ENCODE data around the gene TAS2R31.
"Not testable (repeated sequence)": the region's sequence is repeated elsewhere in the genome, so short reads cannot be mapped to it uniquely, and the experiment has no call there.

TAS2R31 gene

GRCh38 chr12:11067514-11067913 is 36.3 kb upstream of the TAS2R31 start:
- H3K9me3 Mint-ChIP-seq = peaks cover 11% of the 10 kb centered on the region
- no peak for DNase-seq
- H3K4me3 Mint-ChIP-seq = no peak overlapping the region
- peaks cover 17% of the 10 kb centered on the region for H3K4me1 Mint-ChIP-seq
- no peak overlapping the region for H3K27ac Mint-ChIP-seq
- no peaks in the 10 kb centered on the region for H3K27me3 Mint-ChIP-seq (ENCODE audit: low read depth, poor library complexity)
- H3K36me3 Mint-ChIP-seq (ENCODE audit: low read depth) = peaks cover 60% of the 10 kb centered on the region
- TF ChIP-seq, protein P1, sequence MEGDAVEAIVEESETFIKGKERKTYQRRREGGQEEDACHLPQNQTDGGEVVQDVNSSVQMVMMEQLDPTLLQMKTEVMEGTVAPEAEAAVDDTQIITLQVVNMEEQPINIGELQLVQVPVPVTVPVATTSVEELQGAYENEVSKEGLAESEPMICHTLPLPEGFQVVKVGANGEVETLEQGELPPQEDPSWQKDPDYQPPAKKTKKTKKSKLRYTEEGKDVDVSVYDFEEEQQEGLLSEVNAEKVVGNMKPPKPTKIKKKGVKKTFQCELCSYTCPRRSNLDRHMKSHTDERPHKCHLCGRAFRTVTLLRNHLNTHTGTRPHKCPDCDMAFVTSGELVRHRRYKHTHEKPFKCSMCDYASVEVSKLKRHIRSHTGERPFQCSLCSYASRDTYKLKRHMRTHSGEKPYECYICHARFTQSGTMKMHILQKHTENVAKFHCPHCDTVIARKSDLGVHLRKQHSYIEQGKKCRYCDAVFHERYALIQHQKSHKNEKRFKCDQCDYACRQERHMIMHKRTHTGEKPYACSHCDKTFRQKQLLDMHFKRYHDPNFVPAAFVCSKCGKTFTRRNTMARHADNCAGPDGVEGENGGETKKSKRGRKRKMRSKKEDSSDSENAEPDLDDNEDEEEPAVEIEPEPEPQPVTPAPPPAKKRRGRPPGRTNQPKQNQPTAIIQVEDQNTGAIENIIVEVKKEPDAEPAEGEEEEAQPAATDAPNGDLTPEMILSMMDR (IDR thresholded peaks at IDR 0.05) = no peak

DNA sequence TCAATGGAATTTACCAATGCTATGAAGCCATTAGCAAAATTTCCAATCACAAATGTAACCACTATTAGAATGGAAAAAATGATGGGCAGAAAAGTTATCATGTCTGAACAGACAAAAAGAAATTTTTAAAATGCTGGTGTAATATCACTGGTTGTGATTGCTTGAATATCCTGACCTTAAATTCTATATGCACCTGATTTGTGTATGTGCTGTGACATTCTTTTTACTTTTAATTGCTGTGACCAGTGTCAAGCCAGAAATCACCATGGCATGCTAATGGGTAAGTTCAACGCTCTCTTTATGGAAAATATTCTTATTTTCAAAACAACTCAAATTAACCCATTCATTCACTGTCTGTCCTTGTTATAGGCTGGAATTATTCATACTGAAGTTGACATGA is 31.0 kb upstream of the TAS2R31 start, which contains the start of gene TAS2R46:
Gene TAS2R46, minus strand, starts transcription at position 101 of the 400 bp plus-strand sequence. Its CDS starts 0 bp downstream, at position 101.
- H3K4me1 Mint-ChIP-seq; H3K4me3 Mint-ChIP-seq; H3K27me3 Mint-ChIP-seq (ENCODE audit: low read depth, poor library complexity); DNase-seq: not testable (repeated sequence)
- Mint-ChIP-seq H3K9me3 (peaks cover 11% of the 10 kb centered on the region), H3K27ac (peak within 1 kb of the TSS; percentile 75), H3K36me3 (ENCODE audit: low read depth) (peaks cover 32% of the 10 kb centered on the region)

DNA sequence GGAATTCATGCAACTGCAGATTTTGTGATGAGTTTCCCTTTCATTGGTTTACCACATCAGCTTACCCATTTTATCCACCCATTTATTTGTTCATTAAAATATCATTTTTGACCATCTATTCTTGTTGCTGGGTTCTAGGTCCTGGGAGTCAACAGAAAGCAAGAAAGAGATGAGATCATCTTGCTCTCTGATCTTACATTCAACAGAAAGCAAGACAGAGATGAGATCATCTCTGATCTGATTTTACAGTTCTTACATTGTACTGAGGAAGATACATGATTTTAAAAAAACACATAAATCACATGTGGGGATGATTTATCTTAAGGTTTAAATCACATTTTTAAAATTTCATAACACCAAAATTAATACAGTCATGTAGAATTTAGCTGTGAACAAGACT is 28.6 kb upstream of the TAS2R31 start:
- H3K27me3 Mint-ChIP-seq (ENCODE audit: low read depth, poor library complexity) = peaks cover 3% of the 10 kb centered on the region

GRCh38 chr12:11059041-11059440 is 27.8 kb upstream of the TAS2R31 start:
- H3K27ac Mint-ChIP-seq = no peak overlapping the region
- peaks cover 4% of the 10 kb centered on the region for H3K9me3 Mint-ChIP-seq
- TF ChIP-seq, protein P1 (IDR thresholded peaks at IDR 0.05) = no peak
- no peak overlapping the region for H3K4me3 Mint-ChIP-seq
- H3K36me3 Mint-ChIP-seq (ENCODE audit: low read depth) = peaks cover 27% of the 10 kb centered on the region
- no peak for DNase-seq
- no peaks in the 10 kb centered on the region for H3K4me1 Mint-ChIP-seq
- H3K27me3 Mint-ChIP-seq (ENCODE audit: low read depth, poor library complexity) = peaks cover 3% of the 10 kb centered on the region

More for the DNA sequence above, 28.6 kb upstream of the TAS2R31 start:
- H3K27ac Mint-ChIP-seq = no peak overlapping the region
- peaks cover 4% of the 10 kb centered on the region for H3K9me3 Mint-ChIP-seq
- H3K4me3 Mint-ChIP-seq = no peak overlapping the region
- H3K4me1 Mint-ChIP-seq = no peaks in the 10 kb centered on the region
- TF ChIP-seq, protein P1 (IDR thresholded peaks at IDR 0.05) = no peak
- H3K36me3 Mint-ChIP-seq (ENCODE audit: low read depth) = peaks cover 30% of the 10 kb centered on the region
- no peak for DNase-seq

- Mint-ChIP-seq H3K27ac (no peak overlapping the region), H3K4me1 (no peaks in the 10 kb centered on the region), H3K36me3 (ENCODE audit: low read depth) (peaks cover 63% of the 10 kb centered on the region), H3K27me3 (ENCODE audit: low read depth, poor library complexity) (peaks cover 3% of the 10 kb centered on the region), H3K9me3 (peaks cover 39% of the 10 kb centered on the region), H3K4me3 (no peak overlapping the region)
- no peak for DNase-seq
- TF ChIP-seq, protein P1 (IDR thresholded peaks at IDR 0.05) = no peak
These were observed 24.1 kb upstream of the TAS2R31 start for GRCh38 chr12:11055306-11055705.

DNA sequence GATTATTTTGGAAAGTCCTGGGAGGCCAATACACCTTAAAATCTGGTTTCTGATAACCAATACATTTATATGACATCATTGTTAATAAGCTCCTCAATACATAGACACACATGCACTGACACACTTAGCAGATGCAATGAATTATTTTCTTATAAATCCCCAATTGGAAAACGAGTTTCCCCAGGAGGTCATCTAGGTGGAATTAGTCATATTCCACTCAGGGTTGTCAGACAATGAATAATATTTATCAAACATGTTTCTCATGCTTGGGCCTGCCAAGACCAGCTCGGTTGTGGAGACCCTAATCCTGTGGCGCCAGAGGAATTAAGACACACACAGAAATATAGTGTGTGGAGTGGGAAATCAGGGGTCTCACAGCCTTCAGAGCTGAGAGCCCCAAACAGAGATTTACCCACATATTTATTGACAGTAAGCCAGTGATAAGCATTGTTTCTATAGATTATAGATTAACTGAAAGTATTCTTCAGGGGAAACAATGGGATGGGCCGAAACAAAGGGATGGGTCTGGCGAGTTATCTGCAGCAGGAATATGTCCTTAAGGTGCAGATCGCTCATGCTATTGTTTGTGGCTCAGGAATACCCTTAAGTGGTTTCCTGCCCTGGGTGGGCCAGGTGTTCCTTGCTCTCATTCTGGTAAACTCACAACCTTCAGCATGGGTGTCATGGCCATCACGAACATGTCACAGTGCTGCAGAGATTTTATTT is 18.8 kb upstream of the TAS2R31 start:
- not testable (repeated sequence) for DNase-seq; H3K27me3 Mint-ChIP-seq (ENCODE audit: low read depth, poor library complexity); H3K4me3 Mint-ChIP-seq; H3K4me1 Mint-ChIP-seq; H3K27ac Mint-ChIP-seq
- Mint-ChIP-seq H3K36me3 (ENCODE audit: low read depth) (peaks cover 90% of the 10 kb centered on the region), H3K9me3 (peaks cover 47% of the 10 kb centered on the region)

- not testable (repeated sequence) for H3K4me1 Mint-ChIP-seq; H3K4me3 Mint-ChIP-seq; DNase-seq; H3K27ac Mint-ChIP-seq; H3K27me3 Mint-ChIP-seq (ENCODE audit: low read depth, poor library complexity)
- Mint-ChIP-seq H3K9me3 (peaks cover 19% of the 10 kb centered on the region), H3K36me3 (ENCODE audit: low read depth) (peaks cover 94% of the 10 kb centered on the region)
These were observed 10.2 kb upstream of the TAS2R31 start for GRCh38 chr12:11041366-11041765.

Measured in nephron progenitor cell (in vitro differentiated cells).